DMS 273 treated with DMSO at 0.1 percent for 48 hours (cell line): ENCODE data around the gene INSR.
"Not testable (repeated sequence)": the region's sequence is repeated elsewhere in the genome, so short reads cannot be mapped to it uniquely, and the experiment has no call there.

Experiments
- DNase-seq: peaks from one replicate; lab custom pipeline; 2025; lab: John Stamatoyannopoulos, UW

The INSR gene

GRCh38 chr19:7293762-7294557 is at the start of gene INSR:
TSS of gene INSR (minus strand) at chr19:7294414. CDS start at chr19:7293891, 523 bp downstream.
- peak; percentile 69 for DNase-seq

DNA sequence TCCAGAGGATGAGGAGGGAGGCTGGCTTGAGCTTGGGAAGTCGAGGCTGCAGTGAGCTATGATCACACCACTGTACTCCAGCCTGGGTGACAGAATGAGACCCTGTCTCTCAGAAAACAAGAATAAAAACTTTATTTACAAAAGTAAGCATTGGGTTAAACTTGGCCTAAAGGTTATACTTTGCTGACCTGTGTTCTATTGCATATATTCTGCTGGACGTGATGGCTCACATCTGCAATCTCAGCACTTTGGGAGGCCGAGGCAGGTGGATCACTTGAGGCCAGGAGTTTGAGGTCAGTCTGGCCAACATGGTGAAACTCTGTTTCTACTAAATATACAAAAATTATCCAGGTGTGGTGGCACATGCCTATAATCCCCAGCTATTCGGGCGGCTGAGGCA is 47.9 kb upstream of the INSR start:
- DNase-seq = no peak

- peak; percentile 35 for DNase-seq
Observed at GRCh38 chr19:7340959-7341837, 47.0 kb upstream of the INSR start.

- no peak for DNase-seq
Observed at GRCh38 chr19:7337380-7338194, 43.4 kb upstream of the INSR start.

- DNase-seq = no peak
Observed at GRCh38 chr19:7336321-7336973, 42.2 kb upstream of the INSR start.

DNA sequence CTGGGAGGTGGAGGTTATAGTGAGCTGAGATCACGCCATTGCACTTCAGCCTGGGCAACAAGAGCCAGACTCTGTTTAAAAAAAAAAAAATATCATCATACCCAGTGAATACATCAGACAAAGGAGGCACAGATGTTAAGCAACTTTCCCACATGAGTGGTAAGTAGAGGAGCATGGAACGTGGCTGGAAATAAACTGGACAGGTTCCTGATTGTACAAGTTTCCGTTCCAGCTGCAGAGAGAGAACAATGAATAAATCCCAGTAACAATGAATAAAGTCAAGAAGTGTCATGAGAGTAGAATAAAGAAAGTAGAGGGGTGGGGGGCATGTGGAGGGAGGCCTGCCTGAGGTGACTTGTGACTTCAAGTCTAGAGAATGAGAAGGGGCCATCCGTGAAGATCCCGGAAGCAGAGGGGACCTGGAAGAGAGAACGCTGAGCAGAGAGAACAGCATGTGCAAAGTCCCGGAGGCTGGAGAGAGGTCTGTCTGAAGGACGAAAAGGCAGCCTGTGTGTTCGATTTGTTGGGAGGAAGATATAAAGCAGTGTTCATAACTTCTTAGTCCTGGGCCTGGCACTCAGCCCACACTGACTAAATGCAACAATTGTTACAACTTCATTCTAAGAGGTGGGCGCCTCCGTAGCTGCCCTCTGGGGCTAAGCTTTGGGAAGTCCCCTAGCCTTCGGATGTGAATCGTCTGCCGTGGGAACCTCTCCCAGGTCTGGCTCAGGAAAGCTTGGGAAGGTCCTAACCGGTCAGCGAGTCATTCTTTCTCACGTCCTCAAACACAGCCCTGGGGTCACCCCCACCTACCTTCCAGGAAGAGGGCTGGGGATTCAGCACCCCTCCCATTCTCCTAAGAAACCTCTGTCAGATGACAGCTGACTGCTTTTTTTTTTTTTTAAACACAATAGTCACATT is 39.2 kb upstream of the INSR start:
- no peak for DNase-seq

DNA sequence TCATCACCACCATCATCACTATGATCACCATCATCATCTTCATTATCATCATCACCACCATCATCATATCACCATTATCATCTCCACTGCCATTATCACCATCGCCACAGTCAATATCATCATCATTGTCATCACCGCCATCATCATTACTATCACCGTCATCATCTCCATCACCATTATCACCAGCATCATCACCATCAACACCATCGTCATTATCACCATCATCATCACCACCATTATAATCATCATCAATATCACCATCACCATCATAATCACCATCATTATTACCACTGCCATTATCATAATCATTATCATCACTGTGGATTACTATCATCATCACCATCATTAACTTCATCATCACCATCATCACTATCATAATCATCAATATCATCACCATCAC is 37.2 kb upstream of the INSR start:
- no peak for DNase-seq

GRCh38 chr19:7328647-7329046 is 34.4 kb upstream of the INSR start:
- no peak for DNase-seq

GRCh38 chr19:7327802-7328201 is 33.6 kb upstream of the INSR start:
- DNase-seq = no peak

GRCh38 chr19:7326105-7326877 is 32.1 kb upstream of the INSR start:
- no peak for DNase-seq

DNA sequence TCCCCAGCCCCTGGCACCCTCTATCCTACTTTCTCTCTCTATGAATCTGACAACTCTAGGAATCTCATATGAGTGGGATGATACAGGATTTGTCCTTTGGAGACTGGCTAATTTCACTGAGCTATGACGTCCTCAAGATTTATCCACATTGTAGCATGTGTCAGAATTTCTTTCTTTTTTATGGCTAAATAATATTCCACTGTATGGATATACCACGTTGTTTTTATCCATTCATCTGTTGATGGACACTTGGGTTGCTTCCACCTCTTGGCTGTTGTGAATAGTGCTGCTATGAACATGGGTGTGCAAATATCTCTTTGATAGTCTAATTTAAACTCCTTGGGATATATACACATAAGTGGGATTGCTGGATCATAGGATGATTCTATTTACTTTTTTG is 24.0 kb upstream of the INSR start:
- DNase-seq = no peak

DNA sequence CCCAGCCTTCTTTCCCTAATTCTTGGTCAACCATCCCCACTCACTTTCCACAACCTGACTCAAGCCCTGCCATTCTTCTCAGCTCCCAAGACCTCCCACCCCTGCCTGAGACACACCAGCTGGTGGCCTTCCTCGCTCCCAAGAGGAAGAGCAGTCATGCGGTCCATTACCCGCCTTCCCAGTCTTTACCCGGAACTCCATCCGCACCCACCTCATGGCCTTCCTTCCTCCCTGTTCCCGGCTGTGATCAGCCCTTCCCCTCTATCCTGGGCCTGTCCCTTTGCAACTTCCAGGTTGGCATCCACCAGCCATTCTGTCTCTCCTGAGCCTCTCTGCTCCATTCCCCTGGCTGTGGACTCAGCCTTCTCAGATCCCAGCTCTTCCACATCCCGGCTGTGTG is 18.6 kb upstream of the INSR start:
- DNase-seq = no peak

- DNase-seq = no peak
Observed at GRCh38 chr19:7311911-7312310, 17.7 kb upstream of the INSR start.

GRCh38 chr19:7308327-7308726 is 14.1 kb upstream of the INSR start:
- not testable (repeated sequence) for DNase-seq

- DNase-seq = no peak
Observed at GRCh38 chr19:7307590-7308218, 13.5 kb upstream of the INSR start.

GRCh38 chr19:7304200-7304599 is 10.0 kb upstream of the INSR start:
- DNase-seq = no peak

DNA sequence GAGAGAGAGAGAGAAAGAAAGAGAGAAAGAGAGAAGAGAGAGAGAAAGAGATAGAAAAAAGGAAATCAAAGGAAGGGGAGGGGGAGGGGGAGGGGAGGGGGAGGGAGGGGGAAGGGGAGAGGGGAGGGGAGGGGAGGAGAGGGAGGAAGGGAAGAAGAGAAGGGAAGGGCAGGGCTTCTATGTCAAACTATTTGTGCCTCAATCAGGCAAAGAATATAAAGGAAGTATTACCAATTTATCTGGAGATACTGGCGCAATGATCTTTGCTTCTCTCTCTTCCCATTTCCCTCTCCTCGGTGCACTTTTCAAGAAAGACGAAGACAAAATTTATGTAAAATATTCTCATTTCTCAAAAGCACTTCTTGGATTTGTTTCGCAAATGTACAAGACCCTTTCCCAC is 9.3 kb upstream of the INSR start:
- no peak for DNase-seq

- DNase-seq = no peak
Observed at GRCh38 chr19:7301525-7301924, 7.3 kb upstream of the INSR start.

DNA sequence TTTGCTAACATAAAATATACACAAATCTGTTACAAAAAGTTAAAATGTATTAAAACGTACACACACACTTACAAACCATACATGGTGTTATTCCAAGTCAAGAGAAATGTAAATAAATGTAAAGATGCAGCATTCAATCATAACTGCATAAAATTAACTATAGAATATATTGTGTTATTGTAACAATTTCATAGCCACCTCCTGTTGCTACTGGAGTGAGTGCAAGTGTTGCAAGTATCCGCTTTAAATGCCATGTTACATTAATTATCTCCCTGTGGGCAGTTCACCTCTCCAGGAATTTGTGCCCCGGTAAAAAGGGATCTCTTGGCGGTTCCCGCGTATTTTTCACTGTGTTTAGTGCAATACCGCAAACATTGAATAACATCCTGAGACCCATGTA is 3.5 kb upstream of the INSR start:
- DNase-seq = no peak
